Endothelial cell of umbilical vein (primary cell): ENCODE measurements around the gene CAPN12. TPM values are rescaled to one million over a fixed set of nuclear protein-coding genes. Genes with fewer than 3 reads are reported as not detected.

ENCODE experiments used
- BruUV-seq: library from RNA; stranded (reverse); fragments of 400-500 nt; replicated peaks from 2 replicates; lab custom pipeline; 2021; lab: Mats Ljungman, UMichigan
- CTCF ChIA-PET: fragments of 300-600, 350-600 bp; sonication (Branson Sonifier 250); formaldehyde crosslinking; loops from one replicate; lab custom pipeline; 2021; ENCODE audit warnings: antibody characterized with exemption, inconsistent platforms; lab: Charles Lee
- POLR2A ChIA-PET: fragments of 300-600, 350-600 bp; sonication (Branson Sonifier 250); formaldehyde crosslinking; loops from one replicate; lab custom pipeline; 2021; ENCODE audit warnings: antibody characterized with exemption, inconsistent platforms; lab: Charles Lee
- DNase-seq: peaks from one replicate; pipeline ENCODE4 v3.0.0-alpha.2; 2011; ENCODE audit warnings: low read depth, low spot score
- FAIRE-seq: peaks from 2 replicates; lab custom pipeline; 2011; peaks lifted over from hg19 to GRCh38; lab: Jason Lieb, UNC
- H2AFZ ChIP-seq: 2 replicates; pipeline ENCODE4 v1.6.0; 2012; ENCODE audit warnings: low read depth, low read length, control low read depth, inconsistent platforms
- H3K27ac ChIP-seq: 2 replicates; pipeline ENCODE4 v1.5.1; 2011; ENCODE audit warnings: low read depth, mild to moderate bottlenecking, control low read depth, low read length, moderate library complexity; ENCODE audit not compliant: insufficient read depth
- H3K27me3 ChIP-seq, 2 experiments: 2 replicates each; pipeline versions ENCODE4 v1.6.0 to v1.6.1; 2011; ENCODE audit warnings: low read length in 2 of 2, mixed read lengths in 1 of 2; ENCODE audit not compliant: control insufficient read depth in 2 of 2, insufficient read depth in 2 of 2
- H3K36me3 ChIP-seq, 2 experiments: 2 replicates in 1 of 2; 3 replicates in 1 of 2; pipeline ENCODE4 v1.5.1; 2011; ENCODE audit warnings: low read length in 2 of 2, mild to moderate bottlenecking in 1 of 2, moderate library complexity in 1 of 2; ENCODE audit not compliant: control insufficient read depth in 2 of 2, insufficient read depth in 2 of 2; ENCODE audit errors: extremely low read depth in 1 of 2
- H3K4me1 ChIP-seq: 3 replicates; pipeline ENCODE4 v1.5.1; 2011; ENCODE audit warnings: mild to moderate bottlenecking, low read length; ENCODE audit not compliant: control insufficient read depth, insufficient read depth; ENCODE audit errors: extremely low read depth
- H3K4me2 ChIP-seq: 2 replicates; pipeline ENCODE4 v1.6.1; 2011; ENCODE audit warnings: low read length, control low read depth, mixed read lengths; ENCODE audit not compliant: insufficient read depth
- H3K4me3 ChIP-seq, 3 experiments: fragments of 200-600 bp in 1 of 3; sonication (generic), shearing (Covaris generic) in 1 of 3; replicated peaks in 1 of 3; 2 replicates each; pipeline ENCODE4 v1.5.1; 2011 to 2016; ENCODE audit warnings: control low read depth in 3 of 3, low read length in 3 of 3, mild to moderate bottlenecking in 2 of 3, inconsistent platforms in 1 of 3, low read depth in 1 of 3, moderate library complexity in 1 of 3; ENCODE audit not compliant: insufficient read depth in 1 of 3
- H3K79me2 ChIP-seq: 2 replicates; pipeline ENCODE4 v1.6.0; 2012; ENCODE audit warnings: low read length, inconsistent platforms; ENCODE audit not compliant: control insufficient read depth, insufficient read depth
- H3K9ac ChIP-seq: replicated peaks from 2 replicates; pipeline ENCODE3; 2011; ENCODE audit warnings: low read length, control low read depth; ENCODE audit not compliant: insufficient read depth; ENCODE audit errors: extremely low read depth
- H3K9me1 ChIP-seq: replicated peaks from 3 replicates; pipeline ENCODE4 v1.6.0; 2011; ENCODE audit warnings: mild to moderate bottlenecking, low read length; ENCODE audit not compliant: control insufficient read depth, insufficient read depth; ENCODE audit errors: extremely low read depth
- H3K9me3 ChIP-seq: replicated peaks from 2 replicates; pipeline ENCODE4 v1.5.1; 2012; ENCODE audit warnings: low read length, inconsistent platforms; ENCODE audit not compliant: control insufficient read depth, insufficient read depth
- H4K20me1 ChIP-seq: replicated peaks from 2 replicates; pipeline ENCODE3; 2011; ENCODE audit warnings: mild to moderate bottlenecking, low read length; ENCODE audit not compliant: control insufficient read depth, insufficient read depth; ENCODE audit errors: extremely low read depth
- EZH2 ChIP-seq: IDR thresholded peaks from 2 replicates; pipeline ENCODE4 v1.6.1; 2012; ENCODE audit warnings: borderline replicate concordance, low read depth, mild to moderate bottlenecking, moderate library complexity, low read length, inconsistent platforms; ENCODE audit not compliant: severe bottlenecking
- FOS ChIP-seq: IDR thresholded peaks from 2 replicates; pipeline ENCODE4 v1.6.1; 2011; ENCODE audit warnings: mild to moderate bottlenecking, low read length, moderate library complexity, borderline replicate concordance; ENCODE audit not compliant: insufficient read depth
- GATA2 ChIP-seq: IDR thresholded peaks from 2 replicates; pipeline ENCODE4 v1.7.0; 2011; ENCODE audit warnings: low read depth, mild to moderate bottlenecking, moderate library complexity, mixed read lengths, low read length; ENCODE audit not compliant: insufficient read length, insufficient read depth
- MAX ChIP-seq: IDR thresholded peaks from 2 replicates; pipeline ENCODE4 v1.6.1; 2011; ENCODE audit not compliant: insufficient read depth, insufficient read length
- dilution Hi-C: fragments of 300-500 bp; cut with MboI; formaldehyde crosslinking; loops from one replicate; pipeline ENCODE4 v1.15.0; 2019; ENCODE audit warnings: low sequenced_read_pairs; ENCODE audit not compliant: extremely low pct_ligation_motif_present
- intact Hi-C: fragments of 100-400 bp; cut with micrococcal nuclease; formaldehyde crosslinking; loops from one replicate; pipeline ENCODE4 v1.10.0; 2022
- polyA plus RNA-seq, 4 experiments: library from polyadenylated mRNA; depleted of rRNA in 3 of 4; stranded (reverse) in 3 of 4; unstranded in 1 of 4; fragments of >200 nt; gene quantifications; 2 replicates each; pipeline versions ENCODE4 v1.2.1 to v1.2.3, GENCODE V29; 2011 to 2012; ENCODE audit warnings: missing spikeins in 1 of 4
- total RNA-seq: library from RNA; stranded (reverse); gene quantifications from 2 replicates; pipeline ENCODE4 v1.2.3, GENCODE V29; 2021

CAPN12 gene
- total and polyA plus RNA-seq, 2 donors (not counting 3 experiments of a cell fraction or from before 2014, with no cell fraction given) = 0.35 TPM; not detected in 1

GRCh38 chr19:38711726-38712153 lies 32.5 kb downstream of the CAPN12 start:
- Histone ChIP-seq H3K4me1 (peaks cover 20% of the 10 kb centered on the region), H3K9ac (no peak overlapping the region), H3K27me3 (no peaks in the 10 kb centered on the region), H4K20me1 (no peaks in the 10 kb centered on the region), H3K27ac (no peak overlapping the region), H3K4me3 (no peak overlapping the region), H3K4me2 (no peak overlapping the region), H3K36me3 (peaks cover 39 to 73% of the 10 kb centered on the region in 2 experiments), H2AFZ (no peak overlapping the region), H3K9me3 (no peaks in the 10 kb centered on the region), H3K79me2 (peaks cover 21% of the 10 kb centered on the region), H3K9me1 (no peaks in the 10 kb centered on the region)
- DNase-seq (no peak), FAIRE-seq (no peak)
- intact Hi-C loops (no loop called here), dilution Hi-C loops (no loop called here)
- ChIA-PET CTCF (interaction anchor here (0.6 to 1.4 kb wide), 2 partner anchors 18 to 158 kb away, joined by 3 to 4 read pairs; no protein-coding TSS in a partner anchor), POLR2A (no interaction called here)
- TF ChIP-seq GATA2 = no peak
- BruUV-seq = no TSS peak

DNA sequence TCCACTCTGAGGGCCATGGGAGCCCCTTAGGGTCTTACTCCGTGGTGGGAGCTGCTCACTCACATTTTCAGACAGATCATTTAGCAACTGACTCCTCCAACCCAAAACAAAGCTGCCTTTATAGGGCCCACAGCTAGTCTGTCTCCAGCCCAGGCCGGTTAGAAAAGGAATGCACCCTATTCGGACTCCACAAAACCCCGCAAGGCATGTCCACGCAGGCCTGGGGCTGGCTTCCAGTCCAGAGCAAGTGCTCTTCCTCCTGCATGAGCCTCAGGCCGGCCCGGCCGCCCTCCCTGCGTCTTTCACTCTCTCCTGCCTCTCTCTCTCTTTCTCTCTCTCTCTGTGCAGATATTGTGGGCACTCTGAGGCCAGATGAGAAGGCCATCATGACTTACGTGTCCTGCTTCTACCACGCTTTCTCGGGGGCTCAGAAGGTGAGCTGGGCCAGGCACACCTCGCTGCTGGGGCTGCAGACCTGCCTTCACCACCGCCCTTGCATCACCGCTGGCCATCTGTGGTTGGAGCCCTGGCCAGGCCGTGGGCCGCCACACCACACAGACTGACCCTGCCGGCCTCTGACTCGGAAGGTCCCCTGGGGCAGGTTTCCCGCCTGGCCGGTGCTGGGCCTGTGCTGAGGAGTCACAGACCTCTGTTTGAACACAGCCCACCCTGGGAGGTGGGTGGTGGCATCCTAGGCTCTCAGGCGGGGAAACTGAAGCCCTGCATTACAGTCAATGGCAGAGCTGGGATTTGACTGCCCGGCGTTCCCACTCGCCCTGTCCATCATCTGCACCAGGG lies 33.1 kb downstream of the CAPN12 start:
- no TSS peak for BruUV-seq
- no peak overlapping the region for H3K9ac ChIP-seq
- ChIA-PET CTCF (interaction anchor here (0.6 to 1.4 kb wide), 2 partner anchors 18 to 158 kb away, joined by 3 to 4 read pairs; no protein-coding TSS in a partner anchor), POLR2A (no interaction called here)
- H3K4me2 ChIP-seq = no peak overlapping the region
- no peaks in the 10 kb centered on the region for H3K9me1 ChIP-seq
- H3K9me3 ChIP-seq = no peaks in the 10 kb centered on the region
- intact Hi-C loops (no loop called here), dilution Hi-C loops (no loop called here)
- no peaks in the 10 kb centered on the region for H4K20me1 ChIP-seq
- H3K27ac ChIP-seq = no peak overlapping the region
- DNase-seq (no peak), FAIRE-seq (no peak)
- H2AFZ ChIP-seq = no peak overlapping the region
- H3K79me2 ChIP-seq = peaks cover 21% of the 10 kb centered on the region
- H3K4me1 ChIP-seq = peaks cover 26% of the 10 kb centered on the region
- peaks cover 39 to 70% of the 10 kb centered on the region in 2 experiments for H3K36me3 ChIP-seq
- H3K4me3 ChIP-seq = no peak overlapping the region
- TF ChIP-seq MAX (no peak), EZH2 (no peak), FOS (no peak)
- H3K27me3 ChIP-seq = no peaks in the 10 kb centered on the region
